Smooth muscle cell (in vitro differentiated cells): Measurements from ENCODE around the gene FMO5. TPM values are rescaled to one million over a fixed set of nuclear protein-coding genes. Genes with fewer than 3 reads are reported as not detected.
A peak's percentile ranks its signal among the peaks of the same experiment; 100 is the strongest.
"Not testable (repeated sequence)": the region's sequence is repeated elsewhere in the genome, so short reads cannot be mapped to it uniquely, and the experiment has no call there.

Experiments used
- DNase-seq: peaks from one replicate; lab custom pipeline; 2025; ENCODE audit not compliant: unreplicated experiment; lab: John Stamatoyannopoulos, UW
- H2AFZ ChIP-seq: fragments of 200-600 bp; sonication (generic); 2 replicates; pipeline ENCODE4 v1.6.0; 2016; ENCODE audit warnings: antibody characterized with exemption, low read depth, mild to moderate bottlenecking
- H3F3A ChIP-seq: fragments of 200-600 bp; sonication (generic); 2 replicates; pipeline ENCODE4 v1.6.0; 2017; ENCODE audit warnings: antibody characterized with exemption, low read depth
- H3K27ac ChIP-seq: fragments of 200-600 bp; sonication (generic); 2 replicates; pipeline ENCODE4 v1.5.1; 2016; ENCODE audit warnings: low read depth, mild to moderate bottlenecking
- H3K27me3 ChIP-seq: fragments of 200-600 bp; sonication (generic); 2 replicates; pipeline ENCODE4 v1.6.1; 2016; ENCODE audit warnings: low read depth, mild to moderate bottlenecking
- H3K36me3 ChIP-seq: fragments of 200-600 bp; sonication (generic); 2 replicates; pipeline ENCODE4 v1.5.1; 2016; ENCODE audit warnings: low read depth
- H3K4me1 ChIP-seq: fragments of 200-600 bp; sonication (generic); 2 replicates; pipeline ENCODE4 v1.5.1; 2016; ENCODE audit warnings: low read depth
- H3K4me2 ChIP-seq: fragments of 200-600 bp; sonication (generic); 2 replicates; pipeline ENCODE4 v1.6.0; 2016; ENCODE audit warnings: mild to moderate bottlenecking
- H3K4me3 ChIP-seq: fragments of 200-600 bp; sonication (generic); 2 replicates; pipeline ENCODE4 v1.5.1; 2016; ENCODE audit warnings: mild to moderate bottlenecking
- H3K79me2 ChIP-seq: fragments of 200-600 bp; sonication (generic); 2 replicates; pipeline ENCODE4 v1.6.0; 2016; ENCODE audit warnings: low read depth, mild to moderate bottlenecking
- H3K9ac ChIP-seq: fragments of 200-600 bp; sonication (generic); 2 replicates; pipeline ENCODE4 v1.6.0; 2016; ENCODE audit warnings: low read depth
- H3K9me3 ChIP-seq: fragments of 200-600 bp; sonication (generic); replicated peaks from 2 replicates; pipeline ENCODE4 v1.5.1; 2016; ENCODE audit warnings: low read depth
- H4K20me1 ChIP-seq: fragments of 200-600 bp; sonication (generic); 2 replicates; pipeline ENCODE4 v1.6.0; 2016; ENCODE audit warnings: low read depth
- CTCF ChIP-seq: fragments of 200-600 bp; sonication (generic); IDR thresholded peaks from 2 replicates; pipeline ENCODE4 v1.5.1; 2017; ENCODE audit warnings: borderline replicate concordance, mild to moderate bottlenecking, antibody characterized with exemption; ENCODE audit not compliant: insufficient read depth, poor library complexity, severe bottlenecking
- WGBS: methylation state at CpG from one replicate; pipeline ENCODE4 v1.1.7; 2016; ENCODE audit warnings: low lambda C conversion rate; 5-methylcytosine and 5-hydroxymethylcytosine counted together
- polyA plus RNA-seq: library from polyadenylated mRNA; unstranded; fragments of >200 nt; fragmentation: Nextera tagmentation; extraction: Ambion mirVana; gene quantifications from 2 replicates; pipeline ENCODE4 v1.2.1, GENCODE V29; 2016
- total RNA-seq: library from RNA; depleted of rRNA; stranded (reverse); fragments of >200 nt; gene quantifications from 2 replicates; pipeline ENCODE4 v1.2.3, GENCODE V29; 2014

FMO5 gene
- total and polyA plus RNA-seq, 2 experiments from 2014 or later, result 0.49 to 1.9 TPM

GRCh38 chr1:147242449-147243227 is 17.5 kb upstream of the FMO5 start, which contains the start of gene CHD1L:
Gene CHD1L (plus strand): TSS chr1:147242684. CDS start chr1:147242704, 20 bp downstream.
- TF ChIP-seq CTCF, result peak; percentile 86
- WGBS, result under 1% methylated on average over 82 of the region's 82 CpGs
- Histone ChIP-seq H3K79me2 (peaks cover 43% of the 10 kb centered on the region), H3K27ac (peak within 1 kb of the TSS; percentile 73), H3K36me3 (no peaks in the 10 kb centered on the region), H3K9ac (peak within 1 kb of the TSS; percentile 90), H3K27me3 (no peaks in the 10 kb centered on the region), H3K4me1 (peaks cover 17% of the 10 kb centered on the region), H3F3A (no peaks in the 10 kb centered on the region), H3K9me3 (no peaks in the 10 kb centered on the region), H2AFZ (peak within 1 kb of the TSS; percentile 97), H3K4me2 (peak within 1 kb of the TSS; percentile 90), H3K4me3 (peak within 1 kb of the TSS; percentile 94), H4K20me1 (peaks cover 32% of the 10 kb centered on the region)
- DNase-seq, result peak; percentile 79

GRCh38 chr1:147241934-147242448 is 16.9 kb upstream of the FMO5 start:
- no peak for DNase-seq
- Histone ChIP-seq H2AFZ (peak overlapping the region; percentile 47), H3K9ac (peak overlapping the region; percentile 6), H3K79me2 (peaks cover 37% of the 10 kb centered on the region), H3F3A (no peaks in the 10 kb centered on the region), H3K27ac (peak overlapping the region; percentile 18), H3K27me3 (no peaks in the 10 kb centered on the region), H3K4me1 (peaks cover 11% of the 10 kb centered on the region), H3K4me2 (peak overlapping the region; percentile 90), H3K36me3 (no peaks in the 10 kb centered on the region), H4K20me1 (peaks cover 31% of the 10 kb centered on the region), H3K9me3 (no peaks in the 10 kb centered on the region), H3K4me3 (peak overlapping the region; percentile 94)
- TF ChIP-seq CTCF, result no peak
- WGBS, result 46% methylated on average over 9 of the region's 9 CpGs

GRCh38 chr1:147240131-147240721 is 15.1 kb upstream of the FMO5 start:
- H3K9ac ChIP-seq, H3K36me3 ChIP-seq, H3K4me1 ChIP-seq, H3K27ac ChIP-seq, H3K4me3 ChIP-seq, DNase-seq, H3K9me3 ChIP-seq, H3K4me2 ChIP-seq, H3K27me3 ChIP-seq, H2AFZ ChIP-seq, H3F3A ChIP-seq: not testable (repeated sequence)
- Histone ChIP-seq H3K79me2 (peaks cover 19% of the 10 kb centered on the region), H4K20me1 (peaks cover 14% of the 10 kb centered on the region)
- WGBS, result 76% methylated on average over 5 of the region's 5 CpGs
